Measurements from ENCODE around the gene FBXO33. TPM values are rescaled to one million over a fixed set of nuclear protein-coding genes. Genes with fewer than 3 reads are reported as not detected.
A peak's percentile ranks its signal among the peaks of the same experiment; 100 is the strongest.

Gene FBXO33
- total RNA-seq, 1 experiment from 2014 or later, result 6.6 TPM

- CTCF ChIA-PET, result no interaction called here
- H3K36me3 ChIP-seq (ENCODE audit: control insufficient read depth, insufficient read depth, low read length), result no peaks in the 10 kb centered on the region
- POLR2A ChIA-PET, result interaction anchor here (0.6 kb wide), 1 partner anchor 920 kb away, joined by 4 read pairs; no protein-coding TSS in a partner anchor
- no peaks in the 10 kb centered on the region for H3K4me1 ChIP-seq (ENCODE audit: control insufficient read depth, insufficient read depth, low read length)
- intact Hi-C loops (cut with micrococcal nuclease; ENCODE audit: unreplicated experiment) (no loop called here), in situ Hi-C loops (cut with HindIII; ENCODE audit: low pct_unique_long_range_greater_than_20kb, low sequenced_read_pairs) (no loop called here)
- BruUV-seq (replicated peaks), result no TSS peak
- no peak overlapping the region for H3K27ac ChIP-seq (ENCODE audit: low read length)
- H3K4me3 ChIP-seq (ENCODE audit: low read depth in 2 of 2, low read length in 2 of 2), result no peak overlapping the region
- no peaks in the 10 kb centered on the region for H3K9me3 ChIP-seq (ENCODE audit: control insufficient read depth, insufficient read depth, low read depth, low read length)
- ATAC-seq (no peak), DNase-seq (ENCODE audit: low read depth, low spot score) (no peak)
- no peaks in the 10 kb centered on the region for H3K27me3 ChIP-seq (ENCODE audit: control insufficient read depth, insufficient read depth, low read length)
- TF ChIP-seq TCF7L2 (IDR thresholded peaks at IDR 0.05; ENCODE audit: low read depth, low read length) (no peak), CTCF (IDR thresholded peaks at IDR 0.05) (no peak), SIN3A (IDR thresholded peaks at IDR 0.05; ENCODE audit: borderline replicate concordance, insufficient read depth, low read depth, low read length) (no peak)
Observed at GRCh38 chr14:39472078-39472477, 39.8 kb upstream of the FBXO33 start.

- Histone ChIP-seq H3K4me3 (ENCODE audit: low read depth in 2 of 2, low read length in 2 of 2) (no peak overlapping the region), H3K27ac (ENCODE audit: low read length) (no peak overlapping the region), H3K36me3 (ENCODE audit: control insufficient read depth, insufficient read depth, low read length) (no peaks in the 10 kb centered on the region), H3K27me3 (ENCODE audit: control insufficient read depth, insufficient read depth, low read length) (no peaks in the 10 kb centered on the region), H3K9me3 (ENCODE audit: control insufficient read depth, insufficient read depth, low read depth, low read length) (no peaks in the 10 kb centered on the region), H3K4me1 (ENCODE audit: control insufficient read depth, insufficient read depth, low read length) (no peaks in the 10 kb centered on the region)
- TF ChIP-seq CTCF (IDR thresholded peaks at IDR 0.05) (0 out of 2 replicates have a peak, but pooled peaks have one; percentile 6), TCF7L2 (IDR thresholded peaks at IDR 0.05; ENCODE audit: low read depth, low read length) (no peak)
- TF ChIP-seq, protein P1, sequence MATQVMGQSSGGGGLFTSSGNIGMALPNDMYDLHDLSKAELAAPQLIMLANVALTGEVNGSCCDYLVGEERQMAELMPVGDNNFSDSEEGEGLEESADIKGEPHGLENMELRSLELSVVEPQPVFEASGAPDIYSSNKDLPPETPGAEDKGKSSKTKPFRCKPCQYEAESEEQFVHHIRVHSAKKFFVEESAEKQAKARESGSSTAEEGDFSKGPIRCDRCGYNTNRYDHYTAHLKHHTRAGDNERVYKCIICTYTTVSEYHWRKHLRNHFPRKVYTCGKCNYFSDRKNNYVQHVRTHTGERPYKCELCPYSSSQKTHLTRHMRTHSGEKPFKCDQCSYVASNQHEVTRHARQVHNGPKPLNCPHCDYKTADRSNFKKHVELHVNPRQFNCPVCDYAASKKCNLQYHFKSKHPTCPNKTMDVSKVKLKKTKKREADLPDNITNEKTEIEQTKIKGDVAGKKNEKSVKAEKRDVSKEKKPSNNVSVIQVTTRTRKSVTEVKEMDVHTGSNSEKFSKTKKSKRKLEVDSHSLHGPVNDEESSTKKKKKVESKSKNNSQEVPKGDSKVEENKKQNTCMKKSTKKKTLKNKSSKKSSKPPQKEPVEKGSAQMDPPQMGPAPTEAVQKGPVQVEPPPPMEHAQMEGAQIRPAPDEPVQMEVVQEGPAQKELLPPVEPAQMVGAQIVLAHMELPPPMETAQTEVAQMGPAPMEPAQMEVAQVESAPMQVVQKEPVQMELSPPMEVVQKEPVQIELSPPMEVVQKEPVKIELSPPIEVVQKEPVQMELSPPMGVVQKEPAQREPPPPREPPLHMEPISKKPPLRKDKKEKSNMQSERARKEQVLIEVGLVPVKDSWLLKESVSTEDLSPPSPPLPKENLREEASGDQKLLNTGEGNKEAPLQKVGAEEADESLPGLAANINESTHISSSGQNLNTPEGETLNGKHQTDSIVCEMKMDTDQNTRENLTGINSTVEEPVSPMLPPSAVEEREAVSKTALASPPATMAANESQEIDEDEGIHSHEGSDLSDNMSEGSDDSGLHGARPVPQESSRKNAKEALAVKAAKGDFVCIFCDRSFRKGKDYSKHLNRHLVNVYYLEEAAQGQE (IDR thresholded peaks at IDR 0.05; ENCODE audit: insufficient read depth in 1 of 2, low read depth in 2 of 2, low read length in 1 of 2), result no peak
- DNase-seq (ENCODE audit: low read depth, low spot score) (peak; percentile 8), ATAC-seq (peak; percentile 51; the same call in 1 of the 2 replicates)
- in situ Hi-C loops (cut with HindIII; ENCODE audit: low pct_unique_long_range_greater_than_20kb, low sequenced_read_pairs) (no loop called here), intact Hi-C loops (cut with micrococcal nuclease; ENCODE audit: unreplicated experiment) (no loop called here)
- BruUV-seq (replicated peaks), result no TSS peak
- ChIA-PET POLR2A (no interaction called here), CTCF (no interaction called here)
Observed at GRCh38 chr14:39469094-39469710, 37.0 kb upstream of the FBXO33 start.
